GM12865 (cell line): ENCODE measurements around the gene AP1S3.
A peak's percentile ranks its signal among the peaks of the same experiment; 100 is the strongest.

Source experiments
- DNase-seq: peaks from one replicate; pipeline ENCODE4 v3.0.0; 2010; ENCODE audit warnings: low read depth
- H3K4me3 ChIP-seq: 2 replicates; pipeline ENCODE4 v1.5.1; 2011; ENCODE audit warnings: mild to moderate bottlenecking, low read depth, low read length, control low read depth
- CTCF ChIP-seq: IDR thresholded peaks from 2 replicates; pipeline ENCODE4 v1.5.1; 2011; ENCODE audit warnings: low read length, control low read depth, low read depth, inconsistent platforms; ENCODE audit not compliant: insufficient read depth; ENCODE audit errors: missing control alignments

Gene AP1S3

GRCh38 chr2:223855426-223855825 is 18.0 kb upstream of the AP1S3 start:
- no peak for TF ChIP-seq CTCF
- no peak overlapping the region for H3K4me3 ChIP-seq
- no peak for DNase-seq

- peak overlapping the region; percentile 38 for H3K4me3 ChIP-seq
- no peak for TF ChIP-seq CTCF
- DNase-seq, result peak; percentile 25
Measured at GRCh38 chr2:223854741-223855140, 17.4 kb upstream of the AP1S3 start.

GRCh38 chr2:223853425-223853837 is 16.0 kb upstream of the AP1S3 start:
- DNase-seq, result no peak
- H3K4me3 ChIP-seq, result no peak overlapping the region
- TF ChIP-seq CTCF, result no peak

GRCh38 chr2:223852281-223852795 is 15.0 kb upstream of the AP1S3 start:
- no peak overlapping the region for H3K4me3 ChIP-seq
- DNase-seq, result no peak
- TF ChIP-seq CTCF, result no peak

- no peak for DNase-seq
- no peak for TF ChIP-seq CTCF
- H3K4me3 ChIP-seq, result no peak overlapping the region
Measured at GRCh38 chr2:223847410-223847809, 10.0 kb upstream of the AP1S3 start.

GRCh38 chr2:223846515-223846914 is 9.1 kb upstream of the AP1S3 start:
- no peak overlapping the region for H3K4me3 ChIP-seq
- TF ChIP-seq CTCF, result no peak
- DNase-seq, result no peak

GRCh38 chr2:223841436-223842190 is 4.2 kb upstream of the AP1S3 start:
- peak; percentile 49 for DNase-seq
- H3K4me3 ChIP-seq, result no peak overlapping the region
- TF ChIP-seq CTCF, result no peak
